ENCODE results near the gene SMC5.

The SMC5 gene

GRCh38 chr9:70290626-70291025 is 31.8 kb downstream of the SMC5 start:
- H2AFZ ChIP-seq (ENCODE audit: insufficient read depth, low read length, poor library complexity) = no peak overlapping the region
- WGBS (ENCODE audit: extremely low coverage, insufficient coverage, insufficient read length) = no CpG with 5 or more reads among the region's 3 CpGs
- H3K4ac ChIP-seq (ENCODE audit: low read depth, low read length) = no peak overlapping the region
- H3K4me1 ChIP-seq (ENCODE audit: control insufficient read depth in 1 of 2, insufficient read depth in 2 of 2, low read length in 2 of 2) = no peaks in the 10 kb centered on the region
- peaks cover 3 to 5% of the 10 kb centered on the region in 2 experiments for H3K36me3 ChIP-seq (ENCODE audit: control insufficient read depth in 1 of 2, insufficient read depth in 2 of 2, low read length in 2 of 2)
- H3K27me3 ChIP-seq (ENCODE audit: insufficient read depth, low read length) = no peaks in the 10 kb centered on the region
- no peaks in the 10 kb centered on the region for H3K79me1 ChIP-seq (ENCODE audit: low read length)
- no peak overlapping the region for H3K4me2 ChIP-seq (ENCODE audit: low read length)
- no peak overlapping the region for H2BK5ac ChIP-seq (ENCODE audit: low read depth, low read length, poor library complexity)
- H3K23ac ChIP-seq (ENCODE audit: low read length) = no peak overlapping the region
- H3K9me3 ChIP-seq (ENCODE audit: insufficient read depth, low read depth, low read length) = no peaks in the 10 kb centered on the region
- H3K14ac ChIP-seq (ENCODE audit: low read length) = no peak overlapping the region
- no peaks in the 10 kb centered on the region for H3K79me2 ChIP-seq (ENCODE audit: control insufficient read depth, insufficient read depth, low read length, poor library complexity)
- H4K12ac ChIP-seq (ENCODE audit: low read depth, low read length) = no peak overlapping the region
- H4K8ac ChIP-seq (ENCODE audit: low read depth, low read length) = no peak overlapping the region
- H3K4me3 ChIP-seq (ENCODE audit: low read depth, low read length) = no peak overlapping the region
- DNase-seq = no peak
- no peak overlapping the region for H2BK120ac ChIP-seq (ENCODE audit: insufficient read depth, low read length, poor library complexity)
- no peak overlapping the region for H2AK5ac ChIP-seq (ENCODE audit: low read length)
- no peak overlapping the region for H4K91ac ChIP-seq (ENCODE audit: low read depth, low read length)
- no peak overlapping the region for H3K18ac ChIP-seq (ENCODE audit: low read length)
- H2BK12ac ChIP-seq (ENCODE audit: low read length) = no peak overlapping the region
- no peak overlapping the region for H3K27ac ChIP-seq (ENCODE audit: low read depth, low read length)
- no peak overlapping the region for H3K9ac ChIP-seq (ENCODE audit: low read length)

GRCh38 chr9:70291446-70291845 is 32.7 kb downstream of the SMC5 start:
- no peak overlapping the region for H4K91ac ChIP-seq (ENCODE audit: low read depth, low read length)
- H3K27me3 ChIP-seq (ENCODE audit: insufficient read depth, low read length) = no peaks in the 10 kb centered on the region
- H3K79me1 ChIP-seq (ENCODE audit: low read length) = no peaks in the 10 kb centered on the region
- no peak for DNase-seq
- no peak overlapping the region for H3K4me2 ChIP-seq (ENCODE audit: low read length)
- H2AFZ ChIP-seq (ENCODE audit: insufficient read depth, low read length, poor library complexity) = no peak overlapping the region
- H3K9me3 ChIP-seq (ENCODE audit: insufficient read depth, low read depth, low read length) = no peaks in the 10 kb centered on the region
- no CpG with 5 or more reads among the region's 1 CpG for WGBS (ENCODE audit: extremely low coverage, insufficient coverage, insufficient read length)
- H3K79me2 ChIP-seq (ENCODE audit: control insufficient read depth, insufficient read depth, low read length, poor library complexity) = no peaks in the 10 kb centered on the region
- H3K4me1 ChIP-seq (ENCODE audit: control insufficient read depth in 1 of 2, insufficient read depth in 2 of 2, low read length in 2 of 2) = no peaks in the 10 kb centered on the region
- H3K27ac ChIP-seq (ENCODE audit: low read depth, low read length) = no peak overlapping the region
- H2BK12ac ChIP-seq (ENCODE audit: low read length) = no peak overlapping the region
- no peak overlapping the region for H3K23ac ChIP-seq (ENCODE audit: low read length)
- no peak overlapping the region for H3K9ac ChIP-seq (ENCODE audit: low read length)
- no peak overlapping the region for H3K4me3 ChIP-seq (ENCODE audit: low read depth, low read length)
- H2BK5ac ChIP-seq (ENCODE audit: low read depth, low read length, poor library complexity) = no peak overlapping the region
- H3K4ac ChIP-seq (ENCODE audit: low read depth, low read length) = no peak overlapping the region
- no peak overlapping the region for H4K8ac ChIP-seq (ENCODE audit: low read depth, low read length)
- no peak overlapping the region for H2BK120ac ChIP-seq (ENCODE audit: insufficient read depth, low read length, poor library complexity)
- no peak overlapping the region for H4K12ac ChIP-seq (ENCODE audit: low read depth, low read length)
- no peak overlapping the region for H3K18ac ChIP-seq (ENCODE audit: low read length)
- H3K36me3 ChIP-seq (ENCODE audit: control insufficient read depth in 1 of 2, insufficient read depth in 2 of 2, low read length in 2 of 2) = peaks cover 3 to 5% of the 10 kb centered on the region in 2 experiments
- no peak overlapping the region for H3K14ac ChIP-seq (ENCODE audit: low read length)
- H2AK5ac ChIP-seq (ENCODE audit: low read length) = no peak overlapping the region

- Histone ChIP-seq H3K36me3 (ENCODE audit: control insufficient read depth in 1 of 2, insufficient read depth in 2 of 2, low read length in 2 of 2) (peaks cover 0 to 2% of the 10 kb centered on the region in 2 experiments), H3K9ac (ENCODE audit: low read length) (no peak overlapping the region), H3K23ac (ENCODE audit: low read length) (no peak overlapping the region), H3K9me3 (ENCODE audit: insufficient read depth, low read depth, low read length) (no peaks in the 10 kb centered on the region), H2AFZ (ENCODE audit: insufficient read depth, low read length, poor library complexity) (no peak overlapping the region), H3K79me2 (ENCODE audit: control insufficient read depth, insufficient read depth, low read length, poor library complexity) (no peaks in the 10 kb centered on the region), H3K27me3 (ENCODE audit: insufficient read depth, low read length) (no peaks in the 10 kb centered on the region), H3K14ac (ENCODE audit: low read length) (no peak overlapping the region), H4K91ac (ENCODE audit: low read depth, low read length) (no peak overlapping the region), H3K27ac (ENCODE audit: low read depth, low read length) (no peak overlapping the region), H4K8ac (ENCODE audit: low read depth, low read length) (no peak overlapping the region), H2BK12ac (ENCODE audit: low read length) (no peak overlapping the region), H3K4ac (ENCODE audit: low read depth, low read length) (no peak overlapping the region), H3K79me1 (ENCODE audit: low read length) (no peaks in the 10 kb centered on the region), H3K4me1 (ENCODE audit: control insufficient read depth in 1 of 2, insufficient read depth in 2 of 2, low read length in 2 of 2) (no peaks in the 10 kb centered on the region), H2BK5ac (ENCODE audit: low read depth, low read length, poor library complexity) (no peak overlapping the region), H2BK120ac (ENCODE audit: insufficient read depth, low read length, poor library complexity) (no peak overlapping the region), H2AK5ac (ENCODE audit: low read length) (no peak overlapping the region), H3K4me2 (ENCODE audit: low read length) (no peak overlapping the region), H3K4me3 (ENCODE audit: low read depth, low read length) (no peak overlapping the region), H3K18ac (ENCODE audit: low read length) (no peak overlapping the region), H4K12ac (ENCODE audit: low read depth, low read length) (no peak overlapping the region)
- no peak for DNase-seq
- WGBS (ENCODE audit: extremely low coverage, insufficient coverage, insufficient read length) = no CpG with 5 or more reads among the region's 1 CpG
Measured at GRCh38 chr9:70292253-70292652, 33.5 kb downstream of the SMC5 start.

DNA sequence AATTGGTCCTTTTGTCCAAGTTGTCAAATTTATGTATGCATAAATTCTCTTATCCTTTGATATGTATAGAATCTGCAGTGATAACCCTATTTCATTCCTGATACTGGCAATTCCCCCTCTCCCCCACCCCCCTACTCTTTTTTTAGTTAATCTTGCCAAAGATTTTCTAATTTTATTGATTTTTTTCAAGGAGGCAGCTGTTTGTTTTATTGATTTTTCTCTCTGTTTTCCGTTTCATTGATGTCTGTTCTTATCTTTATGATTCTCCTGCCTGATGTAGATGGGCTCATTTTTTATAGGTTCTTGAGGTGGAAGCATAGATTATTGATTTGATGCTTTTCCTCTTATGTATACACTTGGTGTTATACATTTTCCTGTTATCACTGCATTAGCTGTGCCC is 34.4 kb downstream of the SMC5 start:
- no peaks in the 10 kb centered on the region for H3K27me3 ChIP-seq (ENCODE audit: insufficient read depth, low read length)
- no peak overlapping the region for H3K27ac ChIP-seq (ENCODE audit: low read depth, low read length)
- no peaks in the 10 kb centered on the region for H3K79me1 ChIP-seq (ENCODE audit: low read length)
- no peak overlapping the region for H3K23ac ChIP-seq (ENCODE audit: low read length)
- H2BK12ac ChIP-seq (ENCODE audit: low read length) = no peak overlapping the region
- no peak overlapping the region for H4K8ac ChIP-seq (ENCODE audit: low read depth, low read length)
- no peak overlapping the region for H2BK5ac ChIP-seq (ENCODE audit: low read depth, low read length, poor library complexity)
- no peak overlapping the region for H3K14ac ChIP-seq (ENCODE audit: low read length)
- H3K18ac ChIP-seq (ENCODE audit: low read length) = no peak overlapping the region
- H4K91ac ChIP-seq (ENCODE audit: low read depth, low read length) = no peak overlapping the region
- no CpG with 5 or more reads among the region's 1 CpG for WGBS (ENCODE audit: extremely low coverage, insufficient coverage, insufficient read length)
- no peak overlapping the region for H2BK120ac ChIP-seq (ENCODE audit: insufficient read depth, low read length, poor library complexity)
- no peak overlapping the region for H3K4me3 ChIP-seq (ENCODE audit: low read depth, low read length)
- DNase-seq = no peak
- H4K12ac ChIP-seq (ENCODE audit: low read depth, low read length) = no peak overlapping the region
- H3K79me2 ChIP-seq (ENCODE audit: control insufficient read depth, insufficient read depth, low read length, poor library complexity) = no peaks in the 10 kb centered on the region
- H3K4me2 ChIP-seq (ENCODE audit: low read length) = no peak overlapping the region
- H2AFZ ChIP-seq (ENCODE audit: insufficient read depth, low read length, poor library complexity) = no peak overlapping the region
- no peaks in the 10 kb centered on the region for H3K9me3 ChIP-seq (ENCODE audit: insufficient read depth, low read depth, low read length)
- H2AK5ac ChIP-seq (ENCODE audit: low read length) = no peak overlapping the region
- H3K9ac ChIP-seq (ENCODE audit: low read length) = no peak overlapping the region
- no peaks in the 10 kb centered on the region for H3K4me1 ChIP-seq (ENCODE audit: control insufficient read depth in 1 of 2, insufficient read depth in 2 of 2, low read length in 2 of 2)
- no peak overlapping the region for H3K4ac ChIP-seq (ENCODE audit: low read depth, low read length)
- H3K36me3 ChIP-seq (ENCODE audit: control insufficient read depth in 1 of 2, insufficient read depth in 2 of 2, low read length in 2 of 2) = peaks cover 0 to 2% of the 10 kb centered on the region in 2 experiments
